ENCODE results near the gene BATF. TPM values are rescaled to one million over a fixed set of nuclear protein-coding genes. Genes with fewer than 3 reads are reported as not detected.

Gene BATF
- polyA plus RNA-seq, 1 donor = 0.56 TPM

- no peak for DNase-seq (ENCODE audit: low read depth)
Measured at GRCh38 chr14:75499084-75499875, 23.0 kb upstream of the BATF start.

GRCh38 chr14:75501080-75501479 lies 21.2 kb upstream of the BATF start:
- DNase-seq (ENCODE audit: low read depth) = no peak

- no peak for DNase-seq (ENCODE audit: low read depth)
Measured at GRCh38 chr14:75504411-75504810, 17.9 kb upstream of the BATF start.

GRCh38 chr14:75506930-75507329 lies 15.3 kb upstream of the BATF start:
- no peak for DNase-seq (ENCODE audit: low read depth)

GRCh38 chr14:75510547-75510946 lies 11.7 kb upstream of the BATF start:
- DNase-seq (ENCODE audit: low read depth) = no peak

GRCh38 chr14:75511201-75511600 lies 11.1 kb upstream of the BATF start:
- no peak for DNase-seq (ENCODE audit: low read depth)

- DNase-seq (ENCODE audit: low read depth) = no peak
Measured at GRCh38 chr14:75513911-75514672, 8.2 kb upstream of the BATF start.

GRCh38 chr14:75514673-75515628 lies 7.3 kb upstream of the BATF start:
- DNase-seq (ENCODE audit: low read depth) = no peak

GRCh38 chr14:75515629-75515996 lies 6.7 kb upstream of the BATF start:
- no peak for DNase-seq (ENCODE audit: low read depth)

- DNase-seq (ENCODE audit: low read depth) = no peak
Measured at GRCh38 chr14:75518625-75519024, 3.6 kb upstream of the BATF start.

GRCh38 chr14:75519394-75519793 lies 2.9 kb upstream of the BATF start:
- no peak for DNase-seq (ENCODE audit: low read depth)

- no peak for DNase-seq (ENCODE audit: low read depth)
Measured at GRCh38 chr14:75519826-75520728, 2.2 kb upstream of the BATF start.

- no peak for DNase-seq (ENCODE audit: low read depth)
Measured at GRCh38 chr14:75520852-75521251, 1.4 kb upstream of the BATF start.

- no peak for DNase-seq (ENCODE audit: low read depth)
Measured at GRCh38 chr14:75521415-75522199, 662 bp upstream of the BATF start.

- DNase-seq (ENCODE audit: low read depth) = no peak
Measured at GRCh38 chr14:75522983-75523318, 682 bp downstream of the BATF start.

GRCh38 chr14:75523771-75524171 lies 1.5 kb downstream of the BATF start:
- no peak for DNase-seq (ENCODE audit: low read depth)

- DNase-seq (ENCODE audit: low read depth) = no peak
Measured at GRCh38 chr14:75525969-75526368, 3.7 kb downstream of the BATF start.

GRCh38 chr14:75527449-75528163 lies 5.3 kb downstream of the BATF start:
- DNase-seq (ENCODE audit: low read depth) = no peak

GRCh38 chr14:75531256-75531655 lies 9.0 kb downstream of the BATF start:
- DNase-seq (ENCODE audit: low read depth) = no peak

All from forelimb muscle (tissue), 1 donor.